HG03095 (cell line): ENCODE measurements around the gene SH3BGRL2.
"Not testable (repeated sequence)": the region's sequence is repeated elsewhere in the genome, so short reads cannot be mapped to it uniquely, and the experiment has no call there.

Source experiments
- ATAC-seq: cut with Tn5 transposase; IDR thresholded peaks from one replicate; pipeline ENCODE4 v1.9.1; 2021; ENCODE audit warnings: moderate library complexity; ENCODE audit not compliant: unreplicated experiment

The SH3BGRL2 gene

GRCh38 chr6:79648328-79648727 is 17.2 kb downstream of the SH3BGRL2 start:
- ATAC-seq: no peak

DNA sequence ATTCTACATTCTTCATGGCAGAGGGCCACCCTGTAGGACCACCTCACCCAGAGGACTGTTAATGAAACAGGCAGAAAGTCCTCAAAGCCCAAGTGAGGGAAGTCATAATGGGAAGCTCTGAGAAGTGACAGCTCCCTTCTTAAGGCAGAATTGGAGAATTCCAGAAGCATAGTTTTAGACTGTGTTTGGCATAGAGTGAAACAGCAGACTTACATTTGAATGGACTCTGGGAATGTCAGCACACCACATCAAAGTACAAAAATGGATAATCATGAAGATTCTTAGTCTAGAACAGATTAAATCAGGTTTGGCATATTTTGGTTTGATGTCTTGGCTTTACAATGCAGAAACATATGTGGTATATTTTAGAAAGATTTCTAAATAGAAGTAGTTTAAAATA is 17.9 kb downstream of the SH3BGRL2 start:
- ATAC-seq: no peak

DNA sequence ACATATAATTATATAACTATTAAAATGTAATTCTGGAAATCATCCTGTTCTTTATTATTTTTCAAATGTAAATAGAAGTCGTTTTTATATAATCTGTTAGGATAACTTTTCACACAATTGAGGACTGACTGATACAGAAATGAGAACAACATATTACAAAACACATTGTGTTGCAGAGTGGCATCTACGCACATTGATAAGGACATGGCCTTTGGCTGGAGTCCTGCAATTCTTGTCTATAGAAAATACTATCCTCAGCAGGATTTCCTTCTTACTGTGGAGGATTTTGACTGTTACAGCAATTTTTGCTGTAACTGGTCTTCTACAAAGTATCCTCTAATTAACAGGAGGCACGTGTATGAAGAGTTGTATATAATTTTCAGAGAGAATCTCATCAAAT is 19.8 kb downstream of the SH3BGRL2 start:
- ATAC-seq: no peak

GRCh38 chr6:79656134-79656533 is 25.0 kb downstream of the SH3BGRL2 start:
- no peak for ATAC-seq

DNA sequence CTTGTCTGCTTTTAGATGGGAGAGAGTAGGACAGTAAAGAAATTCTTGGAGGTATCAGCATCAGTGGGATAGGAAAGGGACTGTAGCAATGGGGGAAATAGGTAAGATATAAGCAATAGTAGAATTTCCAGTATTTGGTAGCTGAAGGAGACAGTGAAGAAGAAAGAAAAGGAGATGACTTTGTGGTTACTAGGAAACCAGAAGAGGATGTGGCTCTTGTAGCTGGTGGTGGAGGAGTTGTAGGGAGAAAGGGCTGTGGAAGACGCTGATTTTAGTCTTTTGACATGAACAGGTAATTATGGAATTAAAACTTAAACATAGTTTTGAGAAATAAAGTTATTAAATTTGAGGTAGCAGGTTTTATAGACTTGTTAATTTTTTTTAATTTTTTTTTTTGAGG is 26.1 kb downstream of the SH3BGRL2 start:
- ATAC-seq: no peak

GRCh38 chr6:79663655-79664054 is 32.5 kb downstream of the SH3BGRL2 start:
- not testable (repeated sequence) for ATAC-seq

- no peak for ATAC-seq
Observed at GRCh38 chr6:79665725-79666551, 34.8 kb downstream of the SH3BGRL2 start.

- no peak for ATAC-seq
Observed at GRCh38 chr6:79666634-79667033, 35.5 kb downstream of the SH3BGRL2 start.

- no peak for ATAC-seq
Observed at GRCh38 chr6:79668381-79668780, 37.3 kb downstream of the SH3BGRL2 start.

GRCh38 chr6:79669766-79670165 is 38.6 kb downstream of the SH3BGRL2 start:
- ATAC-seq: no peak

GRCh38 chr6:79670789-79671188 is 39.7 kb downstream of the SH3BGRL2 start:
- no peak for ATAC-seq

DNA sequence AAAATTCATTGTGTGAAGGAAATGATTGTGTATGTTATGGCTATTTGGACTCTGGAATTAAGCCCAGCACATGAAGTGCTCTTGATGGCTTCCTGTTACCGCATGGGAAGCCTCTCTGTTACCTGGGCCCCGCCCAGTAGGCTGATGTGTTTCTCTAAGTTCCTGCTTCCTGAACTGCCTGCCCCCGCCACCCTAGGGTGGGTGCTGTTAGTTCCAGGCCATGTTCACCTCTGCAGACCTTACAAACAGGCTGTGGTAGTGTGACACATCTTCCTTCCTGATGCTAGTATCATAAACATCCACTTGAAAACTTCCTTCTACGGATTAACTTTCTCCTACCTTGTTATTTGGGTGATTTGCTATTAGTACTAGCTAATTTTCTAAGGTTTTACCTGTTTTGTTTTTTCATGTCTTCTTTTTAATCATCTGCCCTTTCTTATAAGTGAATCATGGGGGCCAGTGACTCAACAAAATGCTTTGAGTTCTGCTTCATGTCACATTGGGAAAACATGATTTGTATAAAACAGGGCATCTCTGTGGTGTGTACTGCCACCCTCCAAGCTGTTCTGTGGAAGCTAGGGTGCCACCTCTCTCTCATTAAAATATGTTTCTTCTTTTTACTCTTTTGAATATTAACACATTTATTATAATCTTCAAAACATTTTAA is 40.6 kb downstream of the SH3BGRL2 start:
- ATAC-seq: no peak

DNA sequence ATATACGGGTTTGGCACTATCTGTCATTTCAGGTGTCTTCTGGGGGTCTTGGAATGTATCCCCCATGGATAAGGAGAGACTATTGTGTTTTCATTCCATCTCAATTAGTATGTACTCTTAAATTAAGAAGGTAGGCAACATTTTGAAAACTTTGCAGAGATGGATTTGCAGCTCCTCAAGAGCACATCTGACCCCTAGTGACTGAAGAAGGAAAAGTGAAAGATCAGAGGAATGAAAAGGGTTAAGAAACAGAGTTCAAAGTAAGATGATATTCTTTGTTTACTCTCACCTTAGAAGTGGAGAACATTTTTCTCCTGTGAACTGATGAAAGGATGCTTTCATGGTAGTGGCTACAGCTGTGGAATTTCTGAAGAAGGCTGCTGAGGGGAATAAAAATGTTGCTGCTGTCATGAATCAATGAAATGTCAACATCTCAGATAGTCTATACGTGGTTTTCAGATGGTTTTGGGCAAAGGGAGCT is 41.5 kb downstream of the SH3BGRL2 start:
- no peak for ATAC-seq

GRCh38 chr6:79673947-79674346 is 42.8 kb downstream of the SH3BGRL2 start:
- no peak for ATAC-seq

- ATAC-seq: no peak
Observed at GRCh38 chr6:79676785-79677736, 45.9 kb downstream of the SH3BGRL2 start.

DNA sequence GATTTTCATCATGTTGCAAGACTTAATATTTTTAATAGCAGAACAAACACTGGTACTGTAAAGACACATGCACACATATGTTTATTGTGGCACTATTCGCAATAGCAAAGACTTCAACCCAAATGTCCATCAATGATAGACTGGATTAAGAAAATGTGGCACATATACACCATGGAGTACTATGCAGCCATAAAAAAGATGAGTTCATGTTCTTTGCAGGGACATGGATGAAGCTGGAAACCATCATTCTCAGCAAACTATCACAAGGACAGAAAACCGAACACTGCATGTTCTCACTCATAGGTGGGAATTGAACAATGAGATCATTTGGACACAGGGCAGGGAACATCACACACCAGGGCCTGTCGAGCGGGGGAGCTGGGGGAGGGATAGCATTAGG is 51.6 kb downstream of the SH3BGRL2 start:
- not testable (repeated sequence) for ATAC-seq

DNA sequence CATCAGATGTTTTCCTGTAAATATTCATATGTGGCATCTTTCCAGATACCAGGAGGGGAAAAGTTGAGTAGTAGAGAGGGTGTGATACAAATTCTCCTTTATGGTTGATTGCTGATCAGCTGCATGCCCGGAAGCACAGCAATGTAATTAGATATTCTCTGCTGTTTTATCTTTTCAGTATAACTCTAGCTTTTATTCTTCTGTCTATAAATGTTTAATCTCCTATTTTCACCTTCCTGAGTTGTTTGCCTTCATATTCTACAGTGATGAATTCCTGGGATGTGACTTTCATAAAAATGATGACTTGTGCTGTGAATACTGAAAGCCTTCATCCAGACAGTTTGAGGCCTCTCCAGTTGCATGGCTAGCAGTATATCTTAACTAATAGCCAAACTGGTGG is 53.7 kb downstream of the SH3BGRL2 start:
- ATAC-seq: no peak

- no peak for ATAC-seq
Observed at GRCh38 chr6:79686707-79687309, 55.7 kb downstream of the SH3BGRL2 start.

- no peak for ATAC-seq
Observed at GRCh38 chr6:79687759-79688158, 56.6 kb downstream of the SH3BGRL2 start.

DNA sequence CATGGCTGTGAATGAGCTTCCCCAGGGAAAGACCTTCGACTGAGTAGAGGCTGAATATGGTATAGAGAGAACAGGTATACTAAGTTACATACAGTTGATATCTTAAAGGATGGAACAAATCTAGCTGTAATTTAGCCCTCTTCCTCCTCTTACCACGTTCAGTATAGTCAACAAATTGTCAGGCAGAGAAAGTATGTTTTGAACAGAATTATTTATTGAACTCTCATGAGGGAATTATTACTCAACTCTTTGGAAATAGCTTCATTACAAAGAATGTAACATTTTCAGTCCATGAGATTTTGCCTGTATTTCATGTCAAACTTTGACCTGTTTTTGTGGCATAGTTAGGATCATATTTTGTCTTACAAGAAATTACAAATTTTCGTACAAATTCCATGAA is 63.0 kb downstream of the SH3BGRL2 start:
- ATAC-seq: no peak
